Stimulated activated CD8-positive, alpha-beta memory T cell treated with anti-CD3 and anti-CD28 coated beads, Interleukin-7, amount 100 ng/mL, for 1 hour (primary cell): ENCODE data around the gene ARMC12.
"Not testable (repeated sequence)": the region's sequence is repeated elsewhere in the genome, so short reads cannot be mapped to it uniquely, and the experiment has no call there.

ENCODE experiments used
- DNase-seq, 2 donors: peaks; one replicate each; pipeline ENCODE4 v3.0.0-alpha.2; 2020; ENCODE audit warnings: low read depth in 2 of 2

The ARMC12 gene, protein sequence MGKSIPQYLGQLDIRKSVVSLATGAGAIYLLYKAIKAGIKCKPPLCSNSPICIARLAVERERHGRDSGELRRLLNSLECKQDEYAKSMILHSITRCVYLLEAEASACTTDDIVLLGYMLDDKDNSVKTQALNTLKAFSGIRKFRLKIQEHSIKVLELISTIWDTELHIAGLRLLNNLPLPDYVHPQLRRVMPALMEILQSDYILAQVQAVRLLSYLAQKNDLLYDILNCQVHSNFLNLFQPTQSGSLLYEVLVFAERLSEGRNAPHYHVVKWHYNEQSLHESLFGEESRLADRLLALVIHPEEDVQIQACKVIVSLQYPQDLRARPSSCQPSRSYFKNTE

DNA sequence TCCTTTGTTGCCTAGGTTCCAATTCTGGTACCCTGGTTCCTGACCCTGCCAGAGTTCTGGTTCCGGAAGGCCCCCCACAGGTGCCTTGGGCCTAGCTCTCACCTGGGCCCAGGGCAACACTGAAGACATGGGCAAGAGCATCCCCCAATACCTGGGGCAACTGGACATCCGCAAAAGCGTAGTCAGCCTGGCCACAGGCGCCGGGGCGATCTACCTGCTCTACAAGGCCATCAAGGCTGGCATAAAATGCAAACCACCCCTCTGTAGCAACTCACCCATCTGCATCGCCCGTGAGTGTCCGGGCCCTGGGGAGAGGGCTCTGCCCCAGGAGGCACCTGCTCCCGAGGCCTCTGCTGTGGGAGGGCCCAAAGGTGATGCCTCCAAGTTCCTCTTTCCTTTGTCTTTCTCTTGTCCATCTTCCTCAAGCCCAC is at the start of gene ARMC12:
Gene ARMC12, plus strand, starts transcription at position 51 of the 431 bp plus-strand sequence. Its CDS starts 77 bp downstream, at position 128.
- no peak for DNase-seq

DNA sequence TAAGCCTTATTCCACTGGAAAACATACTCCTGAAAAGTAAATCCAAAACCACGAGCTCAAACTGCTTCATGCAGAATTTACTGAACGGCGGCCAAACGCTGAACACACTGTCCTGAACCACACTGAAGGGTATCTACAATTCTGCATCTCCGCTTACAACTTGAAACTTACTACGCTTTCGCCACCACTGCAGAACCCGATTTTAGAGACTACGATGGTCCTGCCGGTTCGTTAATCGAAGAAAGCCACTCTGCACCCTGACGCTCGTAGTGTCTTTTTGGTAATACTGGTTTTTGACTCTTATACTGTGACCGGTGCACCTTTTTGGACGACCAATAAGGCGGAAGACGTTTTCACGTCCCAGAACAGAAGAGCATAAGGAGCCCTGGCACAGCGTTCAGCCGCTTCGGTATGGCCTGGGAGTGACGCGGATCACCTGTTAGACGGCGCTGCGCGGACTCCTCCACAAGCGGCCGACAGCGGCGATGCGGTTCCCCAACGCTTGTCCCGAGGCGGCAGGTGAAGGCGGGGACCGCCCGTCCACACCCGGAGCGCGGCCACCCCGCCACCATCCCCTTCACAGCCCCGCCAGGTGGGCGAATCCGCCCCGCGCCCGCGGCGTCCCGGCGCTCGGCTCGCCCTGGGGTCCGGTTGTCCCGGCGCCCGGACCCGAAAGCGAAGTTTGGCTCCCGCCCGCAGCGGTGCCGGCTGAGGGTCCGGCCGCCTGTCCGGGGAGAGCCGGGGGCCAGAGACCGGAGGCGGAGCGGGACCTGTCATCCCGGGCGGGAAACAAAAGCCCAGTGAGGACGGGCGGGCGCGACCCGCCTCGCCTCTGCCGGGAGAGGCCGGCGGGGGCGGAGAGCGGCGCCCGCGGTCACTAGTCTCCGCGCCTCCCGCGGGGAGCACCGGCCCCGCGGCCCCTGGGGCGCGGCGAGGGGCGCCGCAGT is 48.9 kb upstream of the ARMC12 start:
- DNase-seq, result peak in 1 of 2 donors; percentile 15

DNA sequence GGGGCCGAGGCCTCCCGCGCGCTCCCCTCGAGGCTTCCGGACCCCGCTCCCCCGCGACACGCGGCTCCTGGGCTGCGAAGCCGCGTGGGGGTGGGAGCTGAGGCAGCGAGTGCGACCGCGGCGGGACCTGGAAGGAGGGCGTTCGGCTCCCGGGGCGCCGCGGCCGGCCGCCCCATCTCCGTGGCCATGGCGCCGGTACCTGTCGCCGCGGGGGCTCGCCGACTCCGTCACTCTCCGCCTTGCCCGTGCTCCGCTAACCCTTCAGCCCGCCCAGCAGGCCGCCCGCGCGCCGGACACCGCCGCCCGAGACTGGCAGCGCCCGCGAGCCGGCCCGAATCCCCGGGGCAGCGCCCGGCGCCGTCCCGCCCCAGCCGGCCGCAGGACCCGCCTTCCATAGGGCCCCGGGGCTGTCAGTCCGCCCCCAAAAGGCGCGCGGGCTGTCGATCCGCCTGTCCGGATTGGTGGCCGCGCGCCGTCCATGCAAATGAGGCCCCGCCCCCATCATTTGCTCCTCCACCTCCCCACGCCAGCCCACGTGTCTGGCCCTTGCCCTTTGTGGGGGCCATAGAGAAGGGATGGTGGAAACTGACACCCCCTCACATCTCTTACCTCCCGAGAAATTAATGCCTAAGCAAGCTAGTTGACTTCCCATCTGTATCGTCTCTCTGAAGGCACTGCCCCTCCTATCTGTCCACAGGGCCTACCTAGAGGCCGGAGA is 48.1 kb upstream of the ARMC12 start, which contains the start of gene FKBP5:
Gene FKBP5, minus strand, starts transcription at position 311 of the 718 bp plus-strand sequence. CDS start 46,091 bp downstream, outside the sequence.
- peak; percentile 70 to 75 for DNase-seq

DNA sequence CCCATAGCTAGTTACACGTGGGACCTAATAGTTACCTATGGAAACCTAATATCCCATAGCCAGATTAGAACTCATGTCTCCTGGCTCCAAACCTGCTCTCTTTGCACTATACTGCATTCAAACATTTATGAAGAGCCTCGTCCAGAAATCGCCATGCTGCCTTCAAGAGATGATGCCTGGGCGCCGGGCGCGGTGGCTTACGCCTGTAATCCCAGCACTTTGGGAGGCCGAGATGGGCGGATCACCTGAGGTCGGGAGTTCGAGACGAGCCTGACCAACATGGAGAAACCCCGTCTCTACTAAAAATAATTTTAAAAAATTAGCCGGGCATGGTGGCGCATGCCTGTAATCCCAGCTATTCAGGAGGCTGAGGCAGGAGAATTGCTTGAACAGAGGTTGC is 46.8 kb upstream of the ARMC12 start:
- DNase-seq, result not testable (repeated sequence)

DNA sequence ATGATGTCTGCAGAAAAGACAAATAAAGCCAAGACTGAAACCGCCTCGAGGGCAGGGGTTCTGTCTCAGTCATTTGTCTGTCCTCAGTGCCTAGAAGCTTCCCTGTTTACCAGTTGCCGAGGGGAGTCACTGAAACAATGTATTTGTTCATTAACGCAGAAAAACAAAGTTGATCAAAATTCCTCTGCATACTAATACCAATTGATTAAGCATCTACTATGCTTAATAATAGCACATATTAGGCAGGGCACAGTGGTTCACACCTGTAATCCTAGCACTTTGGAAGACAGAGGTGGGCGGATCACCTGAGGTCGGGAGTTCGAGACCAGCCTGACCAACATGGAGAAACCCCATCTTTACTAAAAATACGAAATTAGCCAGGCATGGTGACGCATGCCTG is 46.3 kb upstream of the ARMC12 start:
- no peak for DNase-seq

DNA sequence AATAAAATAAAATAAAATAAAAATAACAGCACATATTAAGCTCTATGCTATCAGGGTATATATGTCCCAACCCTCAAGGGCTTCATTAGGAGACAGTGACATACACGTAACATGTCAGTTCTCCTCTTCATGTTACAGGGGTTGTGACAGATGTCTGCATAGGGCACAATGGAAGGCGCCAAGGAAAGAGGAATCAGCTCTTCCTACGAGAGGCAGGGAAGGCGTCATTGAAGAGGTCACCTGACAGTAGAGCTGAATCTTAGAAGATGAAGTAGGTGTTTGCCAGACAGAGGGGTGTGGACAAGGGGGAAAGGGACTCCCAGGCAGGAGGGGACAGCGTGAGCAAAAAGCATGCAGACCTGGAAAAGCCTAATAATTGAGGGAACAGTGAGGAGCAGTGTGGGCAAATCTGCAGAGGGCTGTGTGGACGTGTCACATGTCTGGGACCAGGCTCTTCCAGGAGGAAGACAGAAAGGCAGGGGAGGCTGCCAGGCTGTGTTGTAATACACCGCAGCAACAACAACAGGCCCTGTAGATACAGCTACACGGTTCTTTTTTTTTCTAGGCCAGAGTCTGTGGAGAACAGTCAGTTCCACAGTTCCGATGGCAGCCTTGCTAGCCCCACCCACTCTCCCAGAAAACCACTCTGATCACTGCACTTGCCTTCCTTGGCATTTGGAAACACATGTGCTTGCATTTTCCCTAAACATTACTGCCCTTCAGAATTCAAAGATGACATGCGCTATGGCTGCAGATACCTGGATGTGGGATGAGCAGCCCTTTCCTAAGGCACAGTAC is 45.6 kb upstream of the ARMC12 start:
- no peak for DNase-seq

DNA sequence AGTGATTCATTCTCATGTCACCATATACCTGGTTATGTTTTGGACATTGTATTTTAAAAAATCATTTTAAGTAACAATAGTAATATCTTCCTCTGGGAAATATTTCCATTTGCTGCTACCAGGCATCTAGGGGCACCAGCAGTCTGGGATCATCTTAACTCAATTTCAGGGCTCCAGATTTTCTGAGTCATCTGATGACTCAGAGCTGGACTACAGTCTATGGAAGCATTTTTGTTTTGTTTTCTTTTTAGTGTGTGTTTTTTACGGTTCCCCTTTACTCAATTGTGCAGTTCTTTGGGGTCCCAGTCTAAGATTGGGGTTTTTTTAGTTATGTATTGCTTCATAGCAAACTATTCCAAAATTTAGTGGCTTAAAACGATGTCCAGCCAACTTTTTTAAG is 42.4 kb upstream of the ARMC12 start:
- DNase-seq, result no peak

DNA sequence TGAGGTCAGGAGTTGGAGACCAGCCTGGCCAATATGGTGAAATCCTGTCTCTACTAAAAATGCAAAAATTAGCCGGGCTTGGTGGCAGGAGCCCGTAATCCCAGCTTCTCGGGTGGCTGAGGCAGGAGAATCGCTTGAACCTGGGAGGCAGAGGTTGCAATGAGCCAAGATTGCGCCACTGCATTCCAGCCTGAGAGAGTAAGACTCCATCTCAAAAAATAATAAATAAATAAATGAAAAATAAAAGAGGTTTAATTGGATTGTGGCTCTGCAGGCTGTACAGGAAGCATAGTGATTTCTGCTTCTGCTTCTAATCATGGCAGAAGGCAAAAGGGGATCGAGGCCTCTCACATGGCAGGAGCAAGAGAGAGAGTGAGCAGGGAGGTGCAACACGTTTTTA is 38.4 kb upstream of the ARMC12 start:
- not testable (repeated sequence) for DNase-seq

DNA sequence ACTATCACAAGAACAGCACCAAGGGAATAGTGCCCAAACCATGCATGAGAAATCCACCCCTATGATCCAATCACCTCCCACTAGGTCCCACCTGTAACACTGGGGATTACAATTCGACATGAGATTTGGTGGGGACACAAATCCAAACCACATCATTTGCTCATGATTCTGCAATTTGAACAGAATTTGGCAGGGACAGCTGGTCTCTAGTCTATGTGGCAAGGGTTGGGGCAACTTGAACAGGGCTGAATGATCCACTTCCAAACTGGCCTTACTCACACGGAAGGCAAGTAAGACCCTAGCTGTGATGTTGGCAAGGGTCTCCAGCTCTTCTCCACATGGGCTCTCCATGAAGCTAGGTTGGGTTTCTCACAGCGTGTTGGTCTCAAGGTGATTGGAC is 38.0 kb upstream of the ARMC12 start:
- no peak for DNase-seq

DNA sequence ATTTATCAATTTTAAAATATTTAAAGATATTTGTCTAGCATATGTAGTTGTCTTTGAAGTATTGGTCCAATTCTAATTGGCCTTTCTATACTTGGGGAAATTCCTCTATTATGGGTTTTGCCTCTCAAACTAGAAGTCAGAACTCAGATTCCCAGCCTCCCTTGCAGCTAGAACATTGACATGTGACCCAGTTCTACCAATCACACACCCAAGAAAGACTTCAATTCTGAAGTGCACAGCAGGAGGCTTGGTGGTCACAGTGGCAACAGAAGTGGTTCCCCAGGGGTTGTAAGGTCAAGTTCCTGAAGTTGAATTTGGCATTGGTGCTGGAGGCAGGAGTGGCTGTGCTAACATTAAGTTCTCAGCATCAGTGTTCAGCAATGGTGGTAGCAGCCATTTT is 33.3 kb upstream of the ARMC12 start:
- no peak for DNase-seq

DNA sequence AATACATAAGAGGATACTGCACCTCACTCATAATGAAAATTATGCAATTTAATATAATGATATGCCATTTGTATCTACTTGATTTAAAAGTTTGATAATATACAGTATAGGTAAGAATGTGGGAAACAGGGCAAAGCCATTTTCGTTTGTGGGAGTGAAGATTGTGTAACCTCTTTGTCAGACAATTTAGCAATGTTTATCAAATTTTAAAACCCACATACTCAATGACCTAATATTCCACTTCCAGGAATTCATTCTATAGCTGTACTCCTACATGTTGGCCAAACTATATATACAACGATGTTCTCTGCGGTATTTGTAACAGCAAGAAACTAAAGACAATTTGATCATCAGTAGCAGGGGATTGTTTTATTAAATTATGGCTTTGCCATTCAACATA is 30.4 kb upstream of the ARMC12 start:
- no peak for DNase-seq

DNA sequence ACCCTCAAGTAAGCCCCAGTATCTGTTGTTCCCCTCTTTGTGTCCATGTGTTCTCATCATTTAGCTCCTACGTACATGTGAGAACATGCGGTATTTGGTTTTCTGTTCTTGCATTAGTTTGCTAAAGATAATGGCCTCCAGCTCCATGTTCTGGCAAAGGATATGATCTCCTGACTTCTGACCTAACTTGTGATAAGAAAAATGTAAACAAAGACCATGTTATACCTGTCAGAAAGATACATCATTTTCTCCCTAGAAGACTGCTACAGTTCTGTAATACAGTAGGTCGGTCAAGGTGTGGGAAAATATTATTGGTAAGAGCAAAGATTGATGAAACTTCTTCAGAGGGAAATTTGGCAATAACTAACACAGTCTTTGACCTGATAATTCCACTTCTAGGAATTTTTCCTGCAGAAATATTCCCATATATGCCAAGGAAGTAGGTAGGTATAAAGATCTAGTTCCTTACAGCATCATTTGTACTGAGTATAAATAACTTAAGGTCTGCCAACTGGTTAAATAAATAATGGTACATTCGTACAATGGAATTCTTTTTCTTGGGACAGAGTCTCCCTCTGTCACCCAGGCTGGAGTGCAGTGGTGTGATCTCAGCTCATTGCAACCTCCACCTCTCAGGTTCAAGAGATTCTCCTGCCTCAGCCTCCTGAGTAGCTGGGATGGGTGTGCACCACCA is 29.0 kb upstream of the ARMC12 start:
- no peak for DNase-seq

DNA sequence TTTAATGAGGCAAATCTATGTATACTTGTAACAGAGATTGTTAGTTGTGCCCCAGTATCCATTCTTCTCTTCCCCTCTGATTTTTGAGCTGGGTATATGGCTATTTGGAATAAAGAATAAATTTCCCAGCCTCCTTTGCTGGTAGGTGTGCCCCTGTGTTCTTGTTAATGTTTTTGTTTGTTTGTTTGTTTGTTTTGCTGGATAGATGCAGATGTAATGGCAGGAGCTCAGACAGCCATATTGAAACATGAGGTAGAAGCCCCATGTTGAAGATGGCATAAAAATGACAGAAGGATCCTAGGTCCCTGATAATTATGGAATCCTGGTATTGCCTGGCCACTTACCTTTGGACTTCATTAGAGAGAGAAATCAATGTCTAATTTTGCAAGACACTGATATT is 28.2 kb upstream of the ARMC12 start:
- no peak for DNase-seq

DNA sequence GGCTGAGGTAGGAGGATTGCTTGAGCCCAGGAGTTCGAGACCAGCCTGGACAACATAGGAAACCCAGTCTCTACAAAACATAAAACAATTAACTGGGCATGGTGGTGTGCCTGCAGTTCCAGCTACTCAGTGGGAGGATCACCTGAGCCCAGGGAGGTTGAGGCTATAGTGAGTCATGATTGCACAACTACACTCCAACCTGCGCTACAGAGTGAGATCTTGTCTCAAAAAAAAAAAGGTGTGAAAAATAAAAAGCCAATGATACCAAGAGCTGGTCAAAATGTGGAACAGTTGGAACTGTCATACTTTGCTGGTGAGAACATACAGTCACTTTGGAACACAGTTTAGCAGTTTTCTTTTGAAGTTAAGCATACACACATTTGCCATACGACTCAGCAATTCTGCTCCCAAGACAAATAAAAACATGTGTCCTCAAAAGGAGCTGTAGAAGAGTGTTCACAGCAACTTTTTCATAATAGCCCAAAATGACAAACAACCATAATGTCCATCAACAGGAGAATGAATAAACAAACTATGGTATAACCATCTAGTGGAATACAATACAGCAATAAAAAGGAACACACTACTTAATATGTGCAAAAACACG is 26.5 kb upstream of the ARMC12 start:
- no peak for DNase-seq

DNA sequence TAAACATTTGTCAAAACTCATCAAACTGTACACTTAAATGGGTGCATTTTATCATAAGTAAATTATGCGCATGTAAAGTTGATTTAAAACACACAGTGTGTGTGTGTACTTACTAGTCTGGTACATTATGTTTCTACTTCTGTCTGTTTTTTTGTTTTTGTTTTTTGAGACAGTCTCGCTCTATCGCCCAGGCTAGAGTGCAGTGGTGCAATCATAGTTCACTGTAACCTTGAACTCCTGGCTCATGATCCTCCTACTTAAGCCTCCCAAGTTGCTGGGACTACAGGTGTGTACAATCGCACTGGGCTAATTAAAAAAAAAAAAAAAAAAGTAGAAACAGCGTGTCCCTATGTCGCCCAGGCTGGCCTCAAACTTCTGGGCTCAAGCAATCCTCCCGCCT is 25.1 kb upstream of the ARMC12 start:
- no peak for DNase-seq

DNA sequence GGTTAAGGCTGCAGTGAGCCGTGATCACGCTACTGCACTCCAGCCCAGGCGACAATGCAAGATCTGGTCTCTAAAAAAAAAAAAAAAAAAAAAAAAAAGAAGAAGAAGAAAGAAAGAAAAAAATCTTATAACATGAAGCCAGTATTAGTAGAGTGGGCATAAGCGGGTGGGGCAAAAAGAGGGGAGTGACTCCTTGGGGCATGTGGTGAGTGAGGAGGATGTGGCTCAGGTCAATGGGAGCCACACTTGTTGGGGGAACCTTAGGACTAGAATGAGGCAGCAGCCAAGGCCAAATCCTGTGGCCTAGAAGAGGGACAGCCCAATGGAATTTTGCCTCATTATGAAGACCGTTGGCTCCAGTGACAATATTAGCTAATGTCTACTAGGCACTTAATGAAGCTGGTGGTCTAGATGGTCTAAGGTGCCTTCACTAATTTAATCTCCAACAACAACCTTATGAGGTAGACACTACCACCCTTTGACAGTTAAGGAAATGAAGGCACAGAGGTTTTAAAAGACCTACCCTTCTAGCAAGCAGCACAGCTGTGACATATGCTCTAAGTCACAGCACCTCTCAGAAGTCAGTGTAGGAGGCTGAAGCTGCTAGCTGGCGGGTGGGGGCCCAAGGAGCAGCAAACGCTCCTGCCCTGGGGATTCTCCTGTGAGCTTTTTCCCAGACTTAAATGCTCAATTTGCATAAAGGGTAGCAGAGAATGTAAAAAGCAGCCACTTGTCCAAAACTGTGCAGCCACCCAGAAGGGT is 23.6 kb upstream of the ARMC12 start:
- DNase-seq, result no peak

DNA sequence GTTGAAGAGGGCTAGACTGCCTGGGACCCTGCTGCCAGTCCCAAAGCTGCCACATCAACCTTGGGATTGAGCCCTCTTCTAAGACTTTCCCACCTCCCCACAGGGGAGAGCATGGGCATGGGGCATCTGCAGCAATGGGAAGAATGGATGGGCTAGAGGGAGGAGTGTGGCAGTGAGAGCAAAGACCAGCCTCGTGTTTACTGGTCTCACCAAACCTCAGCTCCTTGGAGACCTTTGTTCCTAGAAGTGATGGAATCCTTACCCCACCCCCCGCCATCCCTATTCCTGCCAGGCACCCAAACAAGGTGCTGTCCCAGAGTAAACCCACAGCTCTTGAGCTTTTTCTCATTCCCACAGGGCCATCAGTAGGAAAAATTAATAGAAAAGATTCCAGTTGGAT is 20.0 kb upstream of the ARMC12 start:
- DNase-seq, result no peak

DNA sequence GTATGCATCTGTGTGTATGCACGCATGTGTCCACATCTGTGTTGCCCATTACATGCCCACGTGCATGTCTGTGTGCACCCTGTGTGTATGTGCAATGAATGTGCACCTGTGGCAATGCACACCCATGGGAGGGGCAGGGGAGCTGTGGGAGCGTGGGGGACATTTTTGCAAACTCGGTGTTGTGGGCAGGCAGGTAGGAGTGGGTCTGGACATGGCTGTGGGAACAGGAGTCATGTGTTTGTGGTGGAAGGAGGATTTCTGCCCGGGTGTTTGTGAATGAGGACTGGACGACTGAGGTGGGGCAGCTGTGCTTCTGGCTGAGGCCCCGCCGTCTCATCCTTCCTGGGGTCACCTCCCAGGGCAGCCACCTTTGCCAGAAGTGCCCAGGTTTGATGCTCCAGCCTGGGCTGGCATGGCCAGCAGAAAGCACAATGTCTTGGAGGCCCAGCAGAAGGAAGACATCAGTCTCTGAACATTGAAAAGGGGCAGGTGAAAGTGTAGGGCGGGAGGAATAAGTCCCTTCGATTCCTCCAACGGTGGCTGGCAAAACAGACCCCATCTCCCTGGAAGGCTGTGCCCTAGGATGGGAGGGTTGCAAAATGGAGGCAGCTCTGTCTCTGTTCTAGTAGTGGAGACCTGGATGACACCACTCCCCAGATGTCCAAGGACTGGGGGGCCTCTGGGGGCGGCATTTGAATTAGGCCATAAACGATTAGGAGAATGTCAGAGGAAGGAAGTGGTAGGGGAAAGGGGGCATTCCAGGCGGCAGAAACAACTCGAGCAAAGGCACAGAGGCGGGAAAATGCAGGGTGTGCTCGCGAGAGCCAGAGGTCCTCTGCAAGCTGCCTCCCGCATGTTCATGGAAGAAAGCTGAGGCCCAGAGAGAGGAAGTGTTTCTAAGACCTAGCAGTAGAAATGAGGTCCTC is 19.1 kb upstream of the ARMC12 start:
- DNase-seq, result no peak
